Gastrocnemius medialis (tissue), 4 donors: ENCODE measurements around the gene NDUFB10. TPM values are rescaled to one million over a fixed set of nuclear protein-coding genes. Genes with fewer than 3 reads are reported as not detected.

Source experiments
- ATAC-seq, 2 donors: fragments of 150-250 bp; one replicate each; pipeline ENCODE4 v1.9.1; 2016
- DNase-seq, 2 donors: peaks; one replicate each; pipeline ENCODE4 v3.0.0-alpha.2; 2019
- H3K27ac ChIP-seq, 4 donors: fragments of 200-600 bp; sonication (generic); 1 replicate in 1 of 4; 2 replicates in 3 of 4; pipeline ENCODE4 v1.5.1; 2016 to 2018; ENCODE audit warnings: mild to moderate bottlenecking in 2 of 4, moderate library complexity in 1 of 4
- H3K27me3 ChIP-seq, 3 donors: fragments of 200-600 bp; sonication (generic) in 2 of 3; 1 replicate in 1 of 3; 2 replicates in 2 of 3; pipeline versions ENCODE4 v1.5.1 to v1.6.0; 2016 to 2019; ENCODE audit warnings: mild to moderate bottlenecking in 1 of 3, moderate library complexity in 1 of 3
- H3K36me3 ChIP-seq, 2 donors: fragments of 200-600 bp; sonication (generic) in 1 of 2; one replicate each; pipeline ENCODE4 v1.5.1; 2017 to 2018
- H3K4me1 ChIP-seq, 2 donors: fragments of 200-600 bp; sonication (generic) in 1 of 2; one replicate each; pipeline ENCODE4 v1.5.1; 2016 to 2017; ENCODE audit warnings: mild to moderate bottlenecking in 2 of 2
- H3K4me3 ChIP-seq, 4 donors: fragments of 200-600 bp; sonication (generic) in 3 of 4; 1 replicate in 1 of 4; 2 replicates in 3 of 4; pipeline ENCODE4 v1.5.1; 2016 to 2019; ENCODE audit warnings: mild to moderate bottlenecking in 2 of 4
- H3K9me3 ChIP-seq, 3 donors: fragments of 200-600 bp; sonication (generic) in 2 of 3; 1 replicate in 1 of 3; 2 replicates in 2 of 3; pipeline ENCODE4 v1.5.1; 2016 to 2019
- POLR2A ChIP-seq, 2 donors: fragments of 450-650 bp; IDR thresholded peaks; one replicate each; pipeline ENCODE4 v1.6.1; 2017; ENCODE audit warnings: antibody characterized with exemption in 2 of 2, mild to moderate bottlenecking in 2 of 2, moderate library complexity in 2 of 2
- in situ Hi-C, 4 donors: fragments of 200-750 bp; cut with MboI; loops; one replicate each; pipeline versions ENCODE4 v1.15.0 to v1.8.0; 2017; ENCODE audit warnings: low sequenced_read_pairs in 4 of 4
- intact Hi-C: fragments of 100-400 bp; cut with DNase I; formaldehyde crosslinking; loops from one replicate; pipeline ENCODE4 v1.15.1; 2023; ENCODE audit warnings: low total_unique reads
- total RNA-seq, 4 donors: library from RNA; depleted of rRNA; stranded (reverse); fragments of >200 nt; gene quantifications; one replicate each; pipeline versions ENCODE4 v1.1.0 to v1.2.3, GENCODE V29; 2016
- TF ChIP-seq, protein P1 (sequence below), 5 experiments: fragments of 450-650 bp in 3 of 5; fragments of 200-600 bp in 2 of 5; sonication (generic) in 2 of 5; IDR thresholded peaks in 4 of 5; conservative IDR thresholded peaks in 1 of 5; 1 replicate in 4 of 5; 2 replicates in 1 of 5; pipeline ENCODE4 v1.5.1; 2016 to 2019; ENCODE audit warnings: antibody characterized with exemption in 5 of 5, mild to moderate bottlenecking in 3 of 5, moderate library complexity in 3 of 5

NDUFB10 gene
- total RNA-seq, 4 donors from 2014 or later = 530 to 1,014 (median 743) TPM

- Histone ChIP-seq H3K27me3 (peaks cover 0 to 2% (median 0%) of the 10 kb centered on the region in 3 donors), H3K27ac (peak overlapping the region in 1 of 4 donors; percentile 54), H3K36me3 (peaks cover 0 to 47% of the 10 kb centered on the region in 2 donors), H3K4me3 (no peak overlapping the region), H3K4me1 (no peaks in the 10 kb centered on the region), H3K9me3 (no peaks in the 10 kb centered on the region)
- intact Hi-C loops (no loop called here), in situ Hi-C loops (no loop called here)
- ATAC-seq = peak in 1 of 2 donors; percentile 59
- no peak for TF ChIP-seq POLR2A (IDR thresholded peaks at IDR 0.05)
- TF ChIP-seq, protein P1, sequence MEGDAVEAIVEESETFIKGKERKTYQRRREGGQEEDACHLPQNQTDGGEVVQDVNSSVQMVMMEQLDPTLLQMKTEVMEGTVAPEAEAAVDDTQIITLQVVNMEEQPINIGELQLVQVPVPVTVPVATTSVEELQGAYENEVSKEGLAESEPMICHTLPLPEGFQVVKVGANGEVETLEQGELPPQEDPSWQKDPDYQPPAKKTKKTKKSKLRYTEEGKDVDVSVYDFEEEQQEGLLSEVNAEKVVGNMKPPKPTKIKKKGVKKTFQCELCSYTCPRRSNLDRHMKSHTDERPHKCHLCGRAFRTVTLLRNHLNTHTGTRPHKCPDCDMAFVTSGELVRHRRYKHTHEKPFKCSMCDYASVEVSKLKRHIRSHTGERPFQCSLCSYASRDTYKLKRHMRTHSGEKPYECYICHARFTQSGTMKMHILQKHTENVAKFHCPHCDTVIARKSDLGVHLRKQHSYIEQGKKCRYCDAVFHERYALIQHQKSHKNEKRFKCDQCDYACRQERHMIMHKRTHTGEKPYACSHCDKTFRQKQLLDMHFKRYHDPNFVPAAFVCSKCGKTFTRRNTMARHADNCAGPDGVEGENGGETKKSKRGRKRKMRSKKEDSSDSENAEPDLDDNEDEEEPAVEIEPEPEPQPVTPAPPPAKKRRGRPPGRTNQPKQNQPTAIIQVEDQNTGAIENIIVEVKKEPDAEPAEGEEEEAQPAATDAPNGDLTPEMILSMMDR (IDR thresholded peaks at IDR 0.05 in 4 of 5, conservative IDR thresholded peaks at IDR 0.05 in 1 of 5) = no peak
- peak in 1 of 2 donors; percentile 56 for DNase-seq
Measured at GRCh38 chr16:1997494-1998359, 38.4 kb downstream of the NDUFB10 start.

GRCh38 chr16:1998360-1998835 lies 39.1 kb downstream of the NDUFB10 start:
- DNase-seq (no peak), ATAC-seq (no peak)
- H3K27me3 ChIP-seq = no peaks in the 10 kb centered on the region
- peaks cover 0 to 3% of the 10 kb centered on the region in 2 donors for H3K4me1 ChIP-seq
- H3K27ac ChIP-seq = peak overlapping the region in 1 of 4 donors; percentile 54
- intact Hi-C loops = no loop called here
- H3K9me3 ChIP-seq = no peaks in the 10 kb centered on the region
- peaks cover 0 to 54% of the 10 kb centered on the region in 2 donors for H3K36me3 ChIP-seq
- in situ Hi-C loops = no loop called here
- H3K4me3 ChIP-seq = no peak overlapping the region
- TF ChIP-seq POLR2A (IDR thresholded peaks at IDR 0.05) = no peak

DNA sequence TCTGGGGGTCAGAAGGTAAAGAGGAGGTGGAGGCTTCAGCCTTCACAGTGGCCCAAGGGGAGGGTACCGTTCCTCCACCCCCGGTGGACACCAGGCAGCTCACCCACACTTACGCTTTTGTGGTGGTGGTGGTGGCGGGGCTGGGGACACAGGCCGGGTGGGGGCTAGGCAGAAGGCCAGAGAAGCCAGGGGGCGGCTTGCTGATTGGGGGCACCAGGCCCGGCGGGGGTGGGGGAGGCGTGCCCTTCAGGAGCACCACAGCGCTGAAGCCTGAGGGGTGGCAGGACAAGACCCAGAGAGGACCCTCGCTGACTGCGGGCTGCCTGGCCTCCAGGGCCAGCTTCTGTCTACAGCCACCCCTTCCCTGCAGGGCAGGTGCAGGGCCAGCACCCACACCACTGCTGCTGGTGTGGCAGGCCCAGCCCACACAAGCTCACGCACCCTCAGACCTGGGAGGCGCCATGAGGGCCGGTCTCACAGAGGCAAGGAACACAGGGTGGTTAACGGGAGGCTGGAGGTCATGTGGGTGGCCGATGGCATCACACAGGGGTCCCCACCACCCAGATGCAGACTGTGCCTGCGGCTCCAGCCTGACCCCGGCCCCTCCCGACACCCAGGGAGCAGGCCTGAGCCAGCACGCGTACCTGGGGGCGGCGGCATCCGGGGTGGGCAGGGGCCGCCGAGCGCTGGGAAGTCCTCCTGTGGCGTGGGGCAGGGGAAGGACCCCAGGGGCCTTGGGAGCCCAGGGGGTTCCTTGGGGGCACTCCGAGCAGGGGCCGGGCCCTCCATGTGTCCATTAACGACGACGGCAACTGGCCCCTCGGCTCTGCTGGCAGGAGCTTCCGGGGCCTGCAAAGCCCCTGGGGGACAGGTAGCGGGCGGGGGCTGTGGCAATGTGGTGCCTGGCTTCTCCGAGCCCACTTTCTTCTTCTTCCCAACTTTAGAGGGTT lies 39.8 kb downstream of the NDUFB10 start:
- intact Hi-C loops = no loop called here
- no peak overlapping the region for H3K4me3 ChIP-seq
- ATAC-seq = no peak
- peaks cover 7 to 9% of the 10 kb centered on the region in 2 donors for H3K4me1 ChIP-seq
- H3K36me3 ChIP-seq = peaks cover 0 to 54% of the 10 kb centered on the region in 2 donors
- in situ Hi-C loops = no loop called here
- no peaks in the 10 kb centered on the region for H3K27me3 ChIP-seq
- H3K9me3 ChIP-seq = no peaks in the 10 kb centered on the region
- TF ChIP-seq, protein P1 (IDR thresholded peaks at IDR 0.05 in 4 of 5, conservative IDR thresholded peaks at IDR 0.05 in 1 of 5) = no peak
- no peak for TF ChIP-seq POLR2A (IDR thresholded peaks at IDR 0.05)
- no peak for DNase-seq
- no peak overlapping the region for H3K27ac ChIP-seq

DNA sequence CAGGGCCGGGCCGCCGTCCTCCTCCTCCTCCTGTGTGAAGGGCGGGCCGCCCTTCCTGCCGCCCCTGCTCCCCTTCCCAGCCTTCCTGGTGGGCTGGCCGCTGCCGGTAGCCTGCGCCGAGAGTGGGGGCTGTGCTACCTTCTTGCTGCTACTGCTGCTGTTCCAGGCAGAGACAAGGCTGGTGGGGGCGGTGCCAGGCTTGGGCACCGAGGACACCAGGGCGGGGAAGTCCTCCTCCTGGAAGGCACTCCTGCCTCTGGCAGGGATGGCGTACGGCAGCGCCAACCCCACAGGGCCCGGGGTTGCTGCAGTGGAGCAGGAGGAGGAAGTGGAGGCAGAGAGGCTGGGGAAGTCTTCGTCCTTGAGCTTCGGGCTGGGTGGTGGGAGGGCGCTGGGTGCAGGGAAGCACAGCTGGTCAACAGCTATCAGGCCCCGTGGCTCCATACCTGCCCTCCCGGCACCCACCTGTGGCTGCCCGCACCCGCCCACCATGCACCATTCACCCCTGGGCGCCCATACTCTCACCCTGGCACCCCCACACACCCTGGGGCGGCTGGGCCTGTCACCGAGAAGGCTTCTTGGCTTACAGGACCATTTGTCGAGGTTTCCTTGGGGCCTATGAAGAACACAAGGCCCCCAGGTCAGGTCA lies 40.7 kb downstream of the NDUFB10 start:
- Histone ChIP-seq H3K27ac (no peak overlapping the region), H3K4me3 (no peak overlapping the region), H3K36me3 (peaks cover 0 to 54% of the 10 kb centered on the region in 2 donors), H3K9me3 (no peaks in the 10 kb centered on the region), H3K4me1 (peaks cover 16 to 18% of the 10 kb centered on the region in 2 donors), H3K27me3 (no peaks in the 10 kb centered on the region)
- in situ Hi-C loops = no loop called here
- TF ChIP-seq POLR2A (IDR thresholded peaks at IDR 0.05) = no peak
- TF ChIP-seq, protein P1 (IDR thresholded peaks at IDR 0.05 in 4 of 5, conservative IDR thresholded peaks at IDR 0.05 in 1 of 5) = no peak
- ATAC-seq (no peak), DNase-seq (no peak)
- intact Hi-C loops = loop anchor here (10.0 kb wide), 1 partner anchor 535 kb away; the partner anchor contains the start of genes CEMP1 and PDPK1
